ENCODE data around the gene YES1.
"Not testable (repeated sequence)": the region's sequence is repeated elsewhere in the genome, so short reads cannot be mapped to it uniquely, and the experiment has no call there.

The YES1 gene

DNA sequence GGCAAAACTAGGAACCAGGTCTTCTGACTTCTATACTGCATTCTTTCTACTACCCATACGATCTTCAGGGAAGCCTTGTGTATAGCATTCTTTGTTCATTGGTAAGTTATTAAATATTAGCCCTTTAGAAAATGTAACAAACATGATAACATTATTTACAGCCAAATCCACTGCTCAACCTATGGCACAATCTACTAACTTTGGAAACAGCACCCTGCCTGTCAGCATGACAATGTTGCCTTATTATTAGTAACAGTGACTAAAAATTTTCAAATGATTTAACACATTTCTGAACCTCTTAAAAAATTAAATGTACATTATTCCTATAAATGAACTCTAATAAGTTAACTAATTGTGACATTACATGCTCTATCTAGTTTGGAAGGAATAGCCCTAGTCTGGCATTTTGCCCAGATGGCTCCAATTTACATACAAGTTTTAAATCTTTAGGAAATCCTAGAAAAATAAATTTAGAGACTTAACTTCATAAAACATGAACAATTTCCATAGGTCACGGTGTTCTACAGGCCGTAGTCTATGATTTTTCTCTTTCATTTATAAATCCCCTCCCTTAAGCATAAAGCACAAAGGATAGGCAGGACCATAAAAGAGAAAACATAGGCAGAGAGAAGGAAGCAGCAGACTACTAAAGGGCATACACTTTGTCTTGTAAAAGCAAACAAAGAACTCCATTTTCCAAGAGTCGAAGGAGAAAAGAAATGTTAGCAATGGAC lies 33.7 kb downstream of the YES1 start (continued):
- TF ChIP-seq, protein P1, sequence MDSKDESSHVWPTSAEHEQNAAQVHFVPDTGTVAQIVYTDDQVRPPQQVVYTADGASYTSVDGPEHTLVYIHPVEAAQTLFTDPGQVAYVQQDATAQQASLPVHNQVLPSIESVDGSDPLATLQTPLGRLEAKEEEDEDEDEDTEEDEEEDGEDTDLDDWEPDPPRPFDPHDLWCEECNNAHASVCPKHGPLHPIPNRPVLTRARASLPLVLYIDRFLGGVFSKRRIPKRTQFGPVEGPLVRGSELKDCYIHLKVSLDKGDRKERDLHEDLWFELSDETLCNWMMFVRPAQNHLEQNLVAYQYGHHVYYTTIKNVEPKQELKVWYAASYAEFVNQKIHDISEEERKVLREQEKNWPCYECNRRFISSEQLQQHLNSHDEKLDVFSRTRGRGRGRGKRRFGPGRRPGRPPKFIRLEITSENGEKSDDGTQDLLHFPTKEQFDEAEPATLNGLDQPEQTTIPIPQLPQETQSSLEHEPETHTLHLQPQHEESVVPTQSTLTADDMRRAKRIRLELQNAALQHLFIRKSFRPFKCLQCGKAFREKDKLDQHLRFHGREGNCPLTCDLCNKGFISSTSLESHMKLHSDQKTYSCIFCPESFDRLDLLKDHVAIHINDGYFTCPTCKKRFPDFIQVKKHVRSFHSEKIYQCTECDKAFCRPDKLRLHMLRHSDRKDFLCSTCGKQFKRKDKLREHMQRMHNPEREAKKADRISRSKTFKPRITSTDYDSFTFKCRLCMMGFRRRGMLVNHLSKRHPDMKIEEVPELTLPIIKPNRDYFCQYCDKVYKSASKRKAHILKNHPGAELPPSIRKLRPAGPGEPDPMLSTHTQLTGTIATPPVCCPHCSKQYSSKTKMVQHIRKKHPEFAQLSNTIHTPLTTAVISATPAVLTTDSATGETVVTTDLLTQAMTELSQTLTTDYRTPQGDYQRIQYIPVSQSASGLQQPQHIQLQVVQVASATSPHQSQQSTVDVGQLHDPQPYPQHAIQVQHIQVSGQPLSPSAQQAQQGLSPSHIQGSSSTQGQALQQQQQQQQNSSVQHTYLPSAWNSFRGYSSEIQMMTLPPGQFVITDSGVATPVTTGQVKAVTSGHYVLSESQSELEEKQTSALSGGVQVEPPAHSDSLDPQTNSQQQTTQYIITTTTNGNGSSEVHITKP (tag by site-specific recombination; IDR thresholded peaks at IDR 0.05) = 0 out of 2 replicates have a peak, but pooled peaks have one; percentile 27

DNA sequence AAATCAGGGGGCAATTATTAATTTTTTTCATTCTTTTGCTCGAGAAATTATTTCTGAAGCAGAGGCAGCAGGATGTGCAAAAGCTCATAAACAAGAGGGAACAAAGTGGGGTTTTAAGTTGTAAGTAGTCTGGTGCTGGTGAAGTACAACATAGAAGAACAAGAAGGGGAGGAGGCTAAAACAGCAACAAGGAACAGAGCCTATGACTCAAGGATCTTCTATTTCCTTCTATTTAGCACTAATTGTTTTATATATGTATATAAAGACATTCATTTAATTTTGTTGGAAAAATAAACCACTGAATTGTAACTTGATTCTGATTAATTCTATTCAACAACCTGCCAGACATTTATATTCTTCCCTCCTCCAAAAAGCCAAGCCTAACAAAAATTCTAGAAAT lies 35.0 kb downstream of the YES1 start:
- Histone ChIP-seq H3K9me3 (ENCODE audit: control insufficient read depth, insufficient read depth, low read depth, low read length) (no peaks in the 10 kb centered on the region), H3K4me3 (ENCODE audit: low read depth, low read length) (no peak overlapping the region), H3K4me1 (ENCODE audit: control insufficient read depth, insufficient read depth, low read length) (peaks cover 9% of the 10 kb centered on the region), H3K36me3 (ENCODE audit: control insufficient read depth in 2 of 2, insufficient read depth in 1 of 2, low read length in 2 of 2) (no peaks in the 10 kb centered on the region), H3K27ac (ENCODE audit: extremely low read depth, low read depth, low read length) (no peak overlapping the region)
- TF ChIP-seq SP3 (tag by site-specific recombination; IDR thresholded peaks at IDR 0.05) (no peak), KLF9 (tag by site-specific recombination; IDR thresholded peaks at IDR 0.05; ENCODE audit: low read depth) (no peak), ZEB2 (tag by site-specific recombination; IDR thresholded peaks at IDR 0.05) (no peak), ZNF133 (tag by site-specific recombination; IDR thresholded peaks at IDR 0.05) (no peak), ZNF560 (tag by site-specific recombination; IDR thresholded peaks at IDR 0.05; ENCODE audit: borderline replicate concordance) (no peak), ZFP3 (tag by site-specific recombination; IDR thresholded peaks at IDR 0.05; ENCODE audit: low read depth) (no peak), ZNF670 (tag by site-specific recombination; IDR thresholded peaks at IDR 0.05; ENCODE audit: low read depth) (no peak), ZNF558 (tag by site-specific recombination; IDR thresholded peaks at IDR 0.05) (no peak), ZNF169 (tag by site-specific recombination; IDR thresholded peaks at IDR 0.05) (no peak), ZNF530 (tag by site-specific recombination; IDR thresholded peaks at IDR 0.05; ENCODE audit: low read depth) (no peak), ZNF274 (IDR thresholded peaks at IDR 0.05; ENCODE audit: low read length) (no peak), ZNF274 (tag by site-specific recombination; IDR thresholded peaks at IDR 0.05; ENCODE audit: borderline replicate concordance) (no peak), MEIS1 (CRISPR knock-in tag; IDR thresholded peaks at IDR 0.05; ENCODE audit: borderline replicate concordance) (no peak), ZBTB7A (tag by site-specific recombination; IDR thresholded peaks at IDR 0.05; ENCODE audit: low read depth) (no peak), ZNF596 (tag by site-specific recombination; IDR thresholded peaks at IDR 0.05) (no peak), ZNF843 (tag by site-specific recombination; IDR thresholded peaks at IDR 0.05) (no peak), PRDM1 (tag by site-specific recombination; IDR thresholded peaks at IDR 0.05) (no peak), ZNF266 (tag by site-specific recombination; IDR thresholded peaks at IDR 0.05; ENCODE audit: low read depth) (no peak)
- TF ChIP-seq, protein P2, sequence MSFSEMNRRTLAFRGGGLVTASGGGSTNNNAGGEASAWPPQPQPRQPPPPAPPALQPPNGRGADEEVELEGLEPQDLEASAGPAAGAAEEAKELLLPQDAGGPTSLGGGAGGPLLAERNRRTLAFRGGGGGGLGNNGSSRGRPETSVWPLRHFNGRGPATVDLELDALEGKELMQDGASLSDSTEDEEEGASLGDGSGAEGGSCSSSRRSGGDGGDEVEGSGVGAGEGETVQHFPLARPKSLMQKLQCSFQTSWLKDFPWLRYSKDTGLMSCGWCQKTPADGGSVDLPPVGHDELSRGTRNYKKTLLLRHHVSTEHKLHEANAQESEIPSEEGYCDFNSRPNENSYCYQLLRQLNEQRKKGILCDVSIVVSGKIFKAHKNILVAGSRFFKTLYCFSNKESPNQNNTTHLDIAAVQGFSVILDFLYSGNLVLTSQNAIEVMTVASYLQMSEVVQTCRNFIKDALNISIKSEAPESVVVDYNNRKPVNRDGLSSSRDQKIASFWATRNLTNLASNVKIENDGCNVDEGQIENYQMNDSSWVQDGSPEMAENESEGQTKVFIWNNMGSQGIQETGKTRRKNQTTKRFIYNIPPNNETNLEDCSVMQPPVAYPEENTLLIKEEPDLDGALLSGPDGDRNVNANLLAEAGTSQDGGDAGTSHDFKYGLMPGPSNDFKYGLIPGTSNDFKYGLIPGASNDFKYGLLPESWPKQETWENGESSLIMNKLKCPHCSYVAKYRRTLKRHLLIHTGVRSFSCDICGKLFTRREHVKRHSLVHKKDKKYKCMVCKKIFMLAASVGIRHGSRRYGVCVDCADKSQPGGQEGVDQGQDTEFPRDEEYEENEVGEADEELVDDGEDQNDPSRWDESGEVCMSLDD (tag by site-specific recombination; IDR thresholded peaks at IDR 0.05) = no peak
- TF ChIP-seq, protein P3, sequence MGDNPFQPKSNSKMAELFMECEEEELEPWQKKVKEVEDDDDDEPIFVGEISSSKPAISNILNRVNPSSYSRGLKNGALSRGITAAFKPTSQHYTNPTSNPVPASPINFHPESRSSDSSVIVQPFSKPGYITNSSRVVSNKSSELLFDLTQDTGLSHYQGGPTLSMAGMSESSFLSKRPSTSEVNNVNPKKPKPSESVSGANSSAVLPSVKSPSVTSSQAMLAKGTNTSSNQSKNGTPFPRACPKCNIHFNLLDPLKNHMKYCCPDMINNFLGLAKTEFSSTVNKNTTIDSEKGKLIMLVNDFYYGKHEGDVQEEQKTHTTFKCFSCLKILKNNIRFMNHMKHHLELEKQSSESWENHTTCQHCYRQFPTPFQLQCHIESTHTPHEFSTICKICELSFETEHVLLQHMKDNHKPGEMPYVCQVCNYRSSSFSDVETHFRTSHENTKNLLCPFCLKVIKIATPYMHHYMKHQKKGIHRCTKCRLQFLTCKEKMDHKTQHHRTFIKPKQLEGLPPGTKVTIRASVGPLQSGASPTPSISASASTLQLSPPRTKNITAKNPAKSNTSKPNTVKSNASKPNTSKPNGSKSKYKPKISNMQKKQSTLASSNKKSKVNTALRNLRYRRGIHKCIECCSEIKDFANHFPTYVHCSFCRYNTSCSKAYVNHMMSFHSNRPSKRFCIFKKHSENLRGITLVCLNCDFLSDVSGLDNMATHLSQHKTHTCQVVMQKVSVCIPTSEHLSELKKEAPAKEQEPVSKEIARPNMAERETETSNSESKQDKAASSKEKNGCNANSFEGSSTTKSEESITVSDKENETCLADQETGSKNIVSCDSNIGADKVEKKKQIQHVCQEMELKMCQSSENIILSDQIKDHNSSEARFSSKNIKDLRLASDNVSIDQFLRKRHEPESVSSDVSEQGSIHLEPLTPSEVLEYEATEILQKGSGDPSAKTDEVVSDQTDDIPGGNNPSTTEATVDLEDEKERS (tag by site-specific recombination; IDR thresholded peaks at IDR 0.05) = no peak
- POLR2A ChIA-PET = no interaction called here
- CTCF ChIA-PET = interaction anchor here (1.3 kb wide), 1 partner anchor 153 kb away, joined by 3 read pairs; no protein-coding TSS in a partner anchor

DNA sequence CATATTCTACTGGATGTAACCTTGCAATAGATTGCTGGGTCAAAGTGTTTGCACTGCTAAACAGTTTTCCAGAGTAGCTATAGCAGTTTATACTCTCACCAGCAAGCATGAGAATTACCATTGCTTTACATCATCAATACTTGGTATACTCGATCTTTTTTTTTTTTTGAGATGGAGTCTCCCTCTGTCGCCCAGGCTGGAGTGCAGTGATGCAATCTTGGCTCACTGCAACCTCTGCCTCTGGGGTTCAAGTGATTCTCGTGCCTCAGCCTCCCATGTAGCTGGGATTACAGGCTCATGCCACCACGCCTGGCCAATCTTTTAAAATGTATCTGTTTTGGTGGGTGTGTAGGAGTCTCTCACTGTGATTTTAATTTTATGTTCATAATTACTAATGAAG lies 36.0 kb downstream of the YES1 start:
- H3K36me3 ChIP-seq (ENCODE audit: control insufficient read depth in 2 of 2, insufficient read depth in 1 of 2, low read length in 2 of 2); H3K9me3 ChIP-seq (ENCODE audit: control insufficient read depth, insufficient read depth, low read depth, low read length); H3K4me1 ChIP-seq (ENCODE audit: control insufficient read depth, insufficient read depth, low read length); H3K4me3 ChIP-seq (ENCODE audit: low read depth, low read length); POLR2A ChIA-PET; H3K27ac ChIP-seq (ENCODE audit: extremely low read depth, low read depth, low read length): not testable (repeated sequence)
- CTCF ChIA-PET = interaction anchor here (0.6 kb wide), 1 partner anchor 30 kb away, joined by 3 read pairs; no protein-coding TSS in a partner anchor
